Measurements from ENCODE around the gene IQCN.

DNA sequence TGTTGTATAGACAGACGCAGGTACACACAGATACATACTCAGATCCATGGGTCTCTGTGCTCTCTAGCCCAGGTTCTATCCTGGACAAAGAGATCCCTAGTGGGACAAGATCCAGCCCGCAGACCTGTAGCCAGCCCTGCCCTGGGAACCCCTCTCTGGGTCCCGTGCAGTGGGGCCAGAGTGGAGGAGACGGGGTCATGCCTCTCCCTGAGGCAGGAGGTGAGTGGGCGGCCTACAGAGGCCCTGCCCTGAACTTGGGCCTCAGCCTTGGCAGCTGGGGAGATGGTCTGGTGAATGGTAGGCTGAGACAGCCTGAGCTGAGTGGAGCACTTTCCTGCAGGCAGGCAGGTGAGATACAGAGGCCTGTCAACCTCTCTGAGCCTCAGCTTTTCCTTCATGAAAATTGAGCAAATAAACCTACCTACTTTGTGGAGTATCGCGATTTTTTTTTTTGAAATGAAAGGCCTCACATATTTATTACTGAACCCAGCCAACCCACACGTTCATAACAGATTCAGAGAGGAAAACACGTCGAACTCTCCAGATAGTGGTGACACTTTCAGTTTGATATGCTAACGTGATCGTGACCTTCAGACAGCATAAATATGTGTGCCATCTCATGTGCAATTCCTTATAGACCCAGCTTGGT lies 10.6 kb upstream of the IQCN start:
- TF ChIP-seq, protein P1, sequence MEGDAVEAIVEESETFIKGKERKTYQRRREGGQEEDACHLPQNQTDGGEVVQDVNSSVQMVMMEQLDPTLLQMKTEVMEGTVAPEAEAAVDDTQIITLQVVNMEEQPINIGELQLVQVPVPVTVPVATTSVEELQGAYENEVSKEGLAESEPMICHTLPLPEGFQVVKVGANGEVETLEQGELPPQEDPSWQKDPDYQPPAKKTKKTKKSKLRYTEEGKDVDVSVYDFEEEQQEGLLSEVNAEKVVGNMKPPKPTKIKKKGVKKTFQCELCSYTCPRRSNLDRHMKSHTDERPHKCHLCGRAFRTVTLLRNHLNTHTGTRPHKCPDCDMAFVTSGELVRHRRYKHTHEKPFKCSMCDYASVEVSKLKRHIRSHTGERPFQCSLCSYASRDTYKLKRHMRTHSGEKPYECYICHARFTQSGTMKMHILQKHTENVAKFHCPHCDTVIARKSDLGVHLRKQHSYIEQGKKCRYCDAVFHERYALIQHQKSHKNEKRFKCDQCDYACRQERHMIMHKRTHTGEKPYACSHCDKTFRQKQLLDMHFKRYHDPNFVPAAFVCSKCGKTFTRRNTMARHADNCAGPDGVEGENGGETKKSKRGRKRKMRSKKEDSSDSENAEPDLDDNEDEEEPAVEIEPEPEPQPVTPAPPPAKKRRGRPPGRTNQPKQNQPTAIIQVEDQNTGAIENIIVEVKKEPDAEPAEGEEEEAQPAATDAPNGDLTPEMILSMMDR (IDR thresholded peaks at IDR 0.05), result no peak
- no peak for TF ChIP-seq POLR2A (IDR thresholded peaks at IDR 0.05)

Measured in thyroid gland (tissue), 4 donors.